DOHH2 (cell line): Measurements from ENCODE around the gene TNPO2.

Experiments used
- H3F3A ChIP-seq: fragments of 200-600 bp; sonication (generic), shearing (Covaris generic); 2 replicates; pipeline ENCODE4 v1.6.0; 2016; ENCODE audit warnings: antibody characterized with exemption, mild to moderate bottlenecking; ENCODE audit not compliant: control insufficient read depth, insufficient read depth
- H3K27ac ChIP-seq: fragments of 200-600 bp; sonication (generic); 2 replicates; pipeline ENCODE4 v1.5.1; 2014; ENCODE audit warnings: low read depth, mild to moderate bottlenecking, low read length, moderate library complexity
- H3K27me3 ChIP-seq: fragments of 200-600 bp; sonication (generic); 2 replicates; pipeline ENCODE4 v1.6.1; 2014; ENCODE audit warnings: mild to moderate bottlenecking, low read length, mixed read lengths; ENCODE audit not compliant: control insufficient read depth
- H3K36me3 ChIP-seq: fragments of 200-600 bp; sonication (generic); 2 replicates; pipeline ENCODE4 v1.6.1; 2014; ENCODE audit warnings: mild to moderate bottlenecking, low read length, moderate library complexity, mixed read lengths; ENCODE audit not compliant: control insufficient read depth
- H3K4me1 ChIP-seq: fragments of 200-600 bp; sonication (generic); 2 replicates; pipeline ENCODE4 v1.6.1; 2014; ENCODE audit warnings: mild to moderate bottlenecking, low read length, mixed read lengths; ENCODE audit not compliant: control insufficient read depth
- H3K4me2 ChIP-seq: fragments of 200-600 bp; sonication (generic); 2 replicates; pipeline ENCODE4 v1.6.0; 2014; ENCODE audit warnings: mild to moderate bottlenecking, low read length, moderate library complexity
- H3K4me3 ChIP-seq: fragments of 200-600 bp; sonication (generic); 2 replicates; pipeline ENCODE4 v1.5.1; 2014; ENCODE audit warnings: mild to moderate bottlenecking, low read length, mixed read lengths
- H3K79me2 ChIP-seq: fragments of 200-600 bp; sonication (generic); 2 replicates; pipeline ENCODE4 v1.6.1; 2014; ENCODE audit warnings: mild to moderate bottlenecking, low read length, mixed read lengths; ENCODE audit not compliant: control insufficient read depth
- H3K9me2 ChIP-seq: fragments of 200-600 bp; sonication (generic); replicated peaks from 2 replicates; pipeline ENCODE4 v1.6.1; 2014; ENCODE audit warnings: mild to moderate bottlenecking, low read length, mixed read lengths; ENCODE audit not compliant: control insufficient read depth
- H3K9me3 ChIP-seq: fragments of 200-600 bp; sonication (generic); 2 replicates; pipeline ENCODE4 v1.6.1; 2014; ENCODE audit warnings: antibody characterized with exemption, low read length, mixed read lengths; ENCODE audit not compliant: control insufficient read depth, insufficient read depth
- H4K20me1 ChIP-seq: fragments of 200-600 bp; sonication (generic); 2 replicates; pipeline ENCODE4 v1.6.0; 2014; ENCODE audit warnings: low read depth, mild to moderate bottlenecking, antibody characterized with exemption, low read length, moderate library complexity; ENCODE audit not compliant: control insufficient read depth, insufficient read depth
- EZH2phosphoT487 ChIP-seq: fragments of 200-600 bp; sonication (generic); IDR thresholded peaks from 2 replicates; pipeline ENCODE4 v1.6.1; 2017; ENCODE audit warnings: borderline replicate concordance, mild to moderate bottlenecking, antibody characterized with exemption, low read length, moderate library complexity, mixed read lengths
- TF ChIP-seq, protein P1 (sequence below): fragments of 200-600 bp; sonication (generic); IDR thresholded peaks from one replicate; pipeline ENCODE4 v1.5.1; 2014; ENCODE audit warnings: antibody characterized with exemption, mild to moderate bottlenecking, low read depth, low read length; ENCODE audit not compliant: poor library complexity, severe bottlenecking

The TNPO2 gene

DNA sequence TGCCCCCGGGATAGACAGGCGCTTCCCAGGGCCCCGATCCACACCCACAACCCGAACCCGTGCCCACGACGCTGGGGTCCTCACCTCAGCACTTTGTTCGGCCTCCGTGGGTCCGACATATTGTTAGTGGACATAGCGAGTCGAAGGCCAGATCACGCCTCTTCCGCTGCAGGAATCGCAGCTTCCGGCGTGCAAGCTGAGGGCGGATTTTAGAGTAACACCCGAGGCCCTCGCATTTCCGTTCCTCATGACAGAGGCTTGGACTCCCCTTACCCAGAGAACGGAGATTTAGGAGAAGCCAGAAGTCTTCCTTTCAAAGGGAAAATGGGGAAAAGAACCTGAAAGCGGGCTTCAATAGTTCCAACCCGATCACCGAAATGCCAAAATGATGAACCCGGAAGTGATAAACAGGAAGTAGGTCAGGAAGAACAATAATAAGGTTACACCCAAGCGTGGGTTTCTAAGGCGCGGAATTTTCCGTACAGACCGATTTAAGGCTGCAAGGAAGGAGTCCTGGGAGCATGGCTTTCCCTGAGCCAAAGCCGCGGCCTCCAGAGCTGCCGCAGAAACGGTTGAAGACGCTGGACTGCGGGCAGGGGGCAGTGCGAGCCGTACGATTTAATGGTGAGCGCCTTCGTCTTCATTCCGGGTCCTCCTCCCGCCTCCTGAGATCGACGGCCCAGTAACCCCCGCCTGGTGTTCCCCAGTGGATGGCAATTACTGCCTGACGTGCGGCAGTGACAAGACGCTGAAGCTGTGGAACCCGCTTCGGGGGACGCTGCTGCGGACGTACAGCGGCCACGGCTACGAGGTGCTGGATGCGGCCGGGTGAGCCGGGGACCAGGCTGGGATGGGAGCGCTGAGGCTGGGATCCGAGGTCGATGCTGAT lies 54.2 kb downstream of the TNPO2 start:
- Histone ChIP-seq H3K4me1 (peaks cover 43% of the 10 kb centered on the region), H3K79me2 (peaks cover 59% of the 10 kb centered on the region), H4K20me1 (no peaks in the 10 kb centered on the region), H3K27ac (peak overlapping the region; percentile 70), H3K4me3 (peak overlapping the region; percentile 89), H3K9me3 (no peaks in the 10 kb centered on the region), H3K9me2 (no peaks in the 10 kb centered on the region), H3K27me3 (no peaks in the 10 kb centered on the region), H3K36me3 (peaks cover 34% of the 10 kb centered on the region), H3F3A (0 out of 2 replicates have a peak, but pooled peaks cover 3% of the 10 kb centered on the region), H3K4me2 (peak overlapping the region; percentile 92)
- TF ChIP-seq, protein P1, sequence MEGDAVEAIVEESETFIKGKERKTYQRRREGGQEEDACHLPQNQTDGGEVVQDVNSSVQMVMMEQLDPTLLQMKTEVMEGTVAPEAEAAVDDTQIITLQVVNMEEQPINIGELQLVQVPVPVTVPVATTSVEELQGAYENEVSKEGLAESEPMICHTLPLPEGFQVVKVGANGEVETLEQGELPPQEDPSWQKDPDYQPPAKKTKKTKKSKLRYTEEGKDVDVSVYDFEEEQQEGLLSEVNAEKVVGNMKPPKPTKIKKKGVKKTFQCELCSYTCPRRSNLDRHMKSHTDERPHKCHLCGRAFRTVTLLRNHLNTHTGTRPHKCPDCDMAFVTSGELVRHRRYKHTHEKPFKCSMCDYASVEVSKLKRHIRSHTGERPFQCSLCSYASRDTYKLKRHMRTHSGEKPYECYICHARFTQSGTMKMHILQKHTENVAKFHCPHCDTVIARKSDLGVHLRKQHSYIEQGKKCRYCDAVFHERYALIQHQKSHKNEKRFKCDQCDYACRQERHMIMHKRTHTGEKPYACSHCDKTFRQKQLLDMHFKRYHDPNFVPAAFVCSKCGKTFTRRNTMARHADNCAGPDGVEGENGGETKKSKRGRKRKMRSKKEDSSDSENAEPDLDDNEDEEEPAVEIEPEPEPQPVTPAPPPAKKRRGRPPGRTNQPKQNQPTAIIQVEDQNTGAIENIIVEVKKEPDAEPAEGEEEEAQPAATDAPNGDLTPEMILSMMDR, result peak; percentile 9
- no peak for TF ChIP-seq EZH2phosphoT487

DNA sequence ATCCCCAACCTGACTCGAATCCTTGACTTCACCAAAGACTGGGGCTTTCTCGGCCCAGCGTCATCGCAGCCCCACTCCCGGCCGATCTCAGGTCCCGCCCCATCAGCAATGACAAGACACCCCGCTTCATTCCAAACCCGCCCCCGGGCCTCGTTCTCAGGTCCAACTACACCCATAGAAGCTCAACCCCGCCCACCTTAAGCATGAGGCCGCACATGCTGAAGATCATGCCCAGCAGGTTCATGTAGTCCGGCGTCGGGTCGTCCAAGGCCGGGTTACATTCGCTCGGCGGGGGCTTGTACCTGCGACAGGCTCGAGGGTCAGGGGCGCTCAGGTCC lies 54.8 kb downstream of the TNPO2 start:
- 0 out of 2 replicates have a peak, but pooled peaks cover 3% of the 10 kb centered on the region for H3F3A ChIP-seq
- TF ChIP-seq, protein P1, result no peak
- no peak for TF ChIP-seq EZH2phosphoT487
- H3K9me3 ChIP-seq, result no peaks in the 10 kb centered on the region
- peaks cover 46% of the 10 kb centered on the region for H3K4me1 ChIP-seq
- no peaks in the 10 kb centered on the region for H4K20me1 ChIP-seq
- H3K9me2 ChIP-seq, result no peaks in the 10 kb centered on the region
- H3K27ac ChIP-seq, result no peak overlapping the region
- H3K4me2 ChIP-seq, result peak overlapping the region; percentile 92
- H3K27me3 ChIP-seq, result no peaks in the 10 kb centered on the region
- peaks cover 63% of the 10 kb centered on the region for H3K79me2 ChIP-seq
- H3K36me3 ChIP-seq, result peaks cover 34% of the 10 kb centered on the region
- peak overlapping the region; percentile 89 for H3K4me3 ChIP-seq

DNA sequence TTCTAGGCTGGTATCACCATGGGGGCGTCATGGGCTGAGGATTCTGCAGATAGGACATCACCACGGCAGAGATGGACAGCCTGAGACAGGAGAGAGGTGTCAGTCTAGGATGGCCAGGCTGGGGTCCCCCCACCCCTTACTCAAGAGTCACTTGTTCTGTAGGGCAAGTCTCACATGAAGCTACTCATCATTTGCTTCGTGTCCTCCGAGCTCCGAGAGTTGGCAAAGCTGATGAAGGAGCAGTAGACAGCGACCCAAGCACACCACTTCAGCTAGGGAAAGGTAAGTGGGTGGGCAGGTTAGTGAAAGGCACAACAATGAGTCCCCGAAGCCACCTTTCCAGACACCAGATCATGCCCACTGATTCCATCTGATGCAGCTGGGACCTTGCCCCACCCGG lies 55.4 kb downstream of the TNPO2 start:
- Histone ChIP-seq H3K9me3 (no peaks in the 10 kb centered on the region), H4K20me1 (no peaks in the 10 kb centered on the region), H3K9me2 (no peaks in the 10 kb centered on the region), H3K27ac (no peak overlapping the region), H3K79me2 (peaks cover 63% of the 10 kb centered on the region), H3K4me3 (peak overlapping the region; percentile 89), H3K36me3 (peaks cover 36% of the 10 kb centered on the region), H3K27me3 (no peaks in the 10 kb centered on the region), H3F3A (0 out of 2 replicates have a peak, but pooled peaks cover 3% of the 10 kb centered on the region), H3K4me2 (peak overlapping the region; percentile 92), H3K4me1 (peaks cover 46% of the 10 kb centered on the region)
- TF ChIP-seq, protein P1, result no peak
- TF ChIP-seq EZH2phosphoT487, result no peak
